ENCODE results near the gene EDN1. TPM values are rescaled to one million over a fixed set of nuclear protein-coding genes. Genes with fewer than 3 reads are reported as not detected.
"Not testable (repeated sequence)": the region's sequence is repeated elsewhere in the genome, so short reads cannot be mapped to it uniquely, and the experiment has no call there.

EDN1 gene
- total RNA-seq, 1 donor from 2014 or later, result 6.7 TPM

DNA sequence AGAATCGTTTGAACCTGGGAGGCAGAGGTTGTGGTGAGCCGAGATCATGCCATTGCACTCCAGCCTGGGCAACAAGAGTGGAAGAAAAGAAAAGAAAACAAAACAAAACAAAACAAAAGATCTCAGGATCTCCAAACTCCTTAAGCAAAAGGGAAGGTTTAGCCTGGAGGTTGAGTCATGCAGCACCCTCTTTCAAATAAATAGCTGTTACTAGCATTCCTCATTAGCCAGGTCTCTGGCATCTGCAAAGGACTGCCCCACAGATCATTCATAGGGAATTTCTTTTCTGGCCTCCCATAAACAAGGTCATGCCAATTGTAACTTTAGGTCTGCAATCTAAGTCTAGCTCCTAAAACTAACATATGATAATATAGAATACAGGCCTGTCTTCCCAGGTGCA lies 37.2 kb downstream of the EDN1 start:
- DNase-seq, result no peak

GRCh38 chr6:12327988-12328387 lies 37.8 kb downstream of the EDN1 start:
- no peak for DNase-seq

DNA sequence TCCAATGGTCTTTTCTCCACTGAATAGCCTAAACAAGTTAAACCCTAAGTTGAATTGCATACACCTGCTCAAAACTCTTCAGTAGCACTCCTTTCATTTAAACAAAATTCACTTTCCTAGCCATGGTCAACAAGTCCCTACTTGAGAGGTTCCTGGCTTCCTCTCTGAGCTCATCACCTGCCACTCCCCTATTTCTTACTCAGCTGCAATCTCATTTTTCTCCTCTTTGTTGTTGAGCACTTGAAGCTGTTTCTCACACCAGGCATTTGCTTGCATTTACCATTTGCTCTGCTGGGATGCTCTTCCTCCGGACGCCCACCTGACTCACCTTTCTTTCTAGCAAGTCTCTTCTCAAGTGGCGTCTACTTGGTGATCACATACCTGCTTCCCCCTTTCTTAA lies 38.5 kb downstream of the EDN1 start:
- peak; percentile 37 for DNase-seq

DNA sequence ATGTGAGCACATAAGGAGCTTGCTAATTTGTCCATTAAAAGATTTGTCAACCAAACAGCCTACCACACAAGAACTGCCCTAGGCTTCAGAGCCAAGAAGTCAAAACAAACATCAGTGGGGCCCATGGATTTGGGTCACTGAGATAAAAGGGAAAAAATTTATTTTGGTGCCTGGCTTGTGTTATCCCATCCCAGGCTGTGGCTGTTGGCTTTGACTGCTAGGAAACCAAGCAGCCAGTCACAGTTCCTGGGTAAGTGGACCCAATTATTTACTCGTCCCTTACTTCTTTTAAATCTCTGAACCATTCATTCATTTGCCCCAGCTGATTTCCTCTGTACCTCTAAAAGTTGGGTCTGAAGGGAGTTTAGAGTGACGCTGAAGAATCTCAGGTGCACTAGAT lies 41.3 kb downstream of the EDN1 start:
- no peak for DNase-seq

DNA sequence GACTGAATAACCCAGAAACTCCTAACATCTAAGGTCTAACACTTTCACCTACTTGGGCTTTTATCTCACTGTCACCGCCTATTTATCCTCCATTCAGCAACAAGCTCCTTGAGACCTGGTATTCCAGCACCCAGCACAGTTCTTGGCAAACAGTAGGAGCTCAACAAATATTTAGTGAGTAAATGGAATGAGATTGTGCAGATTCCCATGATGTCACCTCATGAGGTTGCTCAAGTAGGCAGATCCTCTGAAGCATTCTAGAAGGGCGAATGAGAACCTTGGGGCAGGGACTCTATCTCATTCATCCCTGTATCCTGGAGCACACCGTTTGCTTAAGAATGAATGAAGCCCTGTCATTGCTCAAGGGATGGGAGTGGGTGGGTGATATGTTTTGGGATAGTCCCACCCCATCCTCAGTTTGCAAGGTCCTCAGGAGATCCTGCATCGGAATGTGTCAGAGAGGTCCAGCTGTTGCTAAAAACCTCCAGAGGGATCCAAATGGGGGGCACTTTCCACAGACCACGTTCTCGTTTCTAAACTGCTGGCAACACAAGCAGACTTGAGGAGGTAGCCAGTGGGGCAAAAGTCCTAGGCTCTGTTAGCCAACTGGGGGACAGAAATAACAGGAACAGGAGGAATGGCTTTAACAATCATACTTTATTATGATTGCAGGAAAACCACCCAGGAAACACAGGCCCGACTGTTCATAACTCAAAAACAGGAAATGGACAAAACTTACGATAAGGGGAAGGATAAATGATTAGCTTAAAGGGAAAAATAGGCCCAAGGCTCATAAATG lies 42.0 kb downstream of the EDN1 start:
- DNase-seq, result peak; percentile 51

DNA sequence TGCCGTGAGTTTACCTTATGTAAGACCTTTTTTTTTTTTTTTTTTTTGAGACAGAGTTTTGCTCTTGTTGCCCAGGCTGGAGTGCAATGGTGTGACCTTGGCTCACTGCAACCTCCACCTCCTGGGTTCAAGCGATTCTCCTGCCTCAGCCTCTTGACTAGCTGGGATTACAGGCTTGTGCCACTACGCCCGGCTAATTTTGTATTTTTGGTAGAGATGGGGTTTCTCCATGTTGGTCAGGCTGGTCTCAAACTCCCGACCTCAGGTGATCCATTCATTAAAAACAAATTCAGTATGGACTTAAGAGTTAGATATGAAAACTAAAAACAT lies 42.6 kb downstream of the EDN1 start:
- DNase-seq, result not testable (repeated sequence)

GRCh38 chr6:12333128-12333527 lies 43.0 kb downstream of the EDN1 start:
- no peak for DNase-seq

DNA sequence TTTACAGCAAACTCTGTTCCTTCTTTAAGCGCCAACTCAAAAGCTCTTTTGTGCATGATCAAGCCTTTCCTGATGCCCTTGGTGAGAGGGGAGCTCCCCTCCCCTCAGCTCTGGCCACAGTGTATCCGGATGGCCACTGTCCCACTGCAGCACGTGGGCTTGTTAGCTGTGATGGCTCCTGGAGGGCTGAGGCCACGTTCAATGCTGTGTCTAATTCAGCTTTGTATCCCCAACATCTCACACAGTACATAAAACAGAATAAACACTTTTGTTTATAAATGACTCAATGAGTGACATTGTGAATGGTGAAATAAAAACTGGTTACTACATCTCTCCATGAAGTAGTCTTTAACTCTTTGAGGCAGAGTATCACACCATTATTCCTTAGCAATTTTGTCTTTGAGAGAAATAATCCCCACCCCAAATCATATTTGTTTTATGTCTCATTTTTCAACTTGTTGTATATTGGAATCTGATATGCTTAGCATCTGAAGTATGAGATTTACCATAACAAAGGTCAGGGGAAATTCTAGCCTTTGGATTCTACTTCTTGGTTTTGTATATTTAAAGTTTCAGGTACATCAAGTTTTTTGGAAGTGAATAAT lies 44.5 kb downstream of the EDN1 start:
- no peak for DNase-seq

DNA sequence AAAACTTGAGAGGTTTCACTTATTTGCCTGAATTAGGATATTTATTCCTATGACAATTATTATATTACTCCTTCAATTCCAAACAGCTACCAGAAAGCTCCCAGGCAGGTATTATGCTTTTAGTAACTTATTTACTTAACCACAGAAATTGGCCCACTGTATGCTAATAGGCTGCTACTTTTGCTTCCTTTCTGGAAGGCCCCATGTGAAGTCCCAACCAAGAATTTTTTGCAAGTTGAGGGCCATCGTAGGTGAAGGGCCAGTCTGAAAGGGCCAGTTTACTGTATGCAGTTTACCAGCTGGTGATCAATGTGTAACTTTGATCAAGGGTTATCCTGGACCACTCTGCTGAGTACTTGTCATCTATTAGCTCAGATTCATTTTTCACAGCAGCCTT lies 45.0 kb downstream of the EDN1 start:
- no peak for DNase-seq

DNA sequence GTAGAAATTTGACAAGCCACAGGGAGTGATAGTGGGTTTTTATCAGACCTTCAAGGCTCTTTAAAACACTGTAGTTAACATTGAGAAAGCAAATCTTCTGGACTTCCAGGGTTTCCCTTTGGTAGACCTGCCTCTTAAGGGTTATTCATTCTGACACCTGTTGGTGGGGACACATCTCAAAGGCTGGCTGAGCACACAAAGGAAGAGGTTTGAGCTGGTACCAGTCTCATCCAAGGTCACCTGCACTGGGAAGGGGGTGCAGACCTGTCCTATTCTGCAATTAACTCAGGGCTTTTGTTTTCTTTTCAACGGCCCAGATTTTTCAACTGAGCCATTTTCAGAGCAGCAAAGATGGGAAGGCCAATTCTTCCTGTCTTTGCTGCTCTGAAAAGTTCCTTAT lies 45.6 kb downstream of the EDN1 start:
- no peak for DNase-seq

- no peak for DNase-seq
Observed at GRCh38 chr6:12336121-12336971, 46.2 kb downstream of the EDN1 start.

DNA sequence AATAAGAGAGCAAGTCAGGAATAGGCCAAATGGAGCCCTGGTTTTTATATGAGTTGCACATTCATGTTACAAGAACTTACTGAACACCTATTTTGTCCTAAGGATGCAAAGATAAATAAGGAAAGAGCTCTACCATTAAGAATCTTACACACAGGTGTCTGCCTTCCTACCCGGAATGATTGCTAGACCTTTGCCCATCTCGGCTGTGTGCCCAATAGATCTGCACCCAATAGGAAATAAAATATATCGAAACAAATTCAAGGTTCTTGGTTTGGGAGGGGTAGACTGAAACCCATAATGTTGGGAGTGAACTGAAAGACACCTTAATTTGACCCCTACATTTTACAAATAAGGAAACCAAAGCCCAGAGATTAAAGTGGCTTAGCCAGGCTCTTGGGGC lies 48.9 kb downstream of the EDN1 start:
- no peak for DNase-seq

- no peak for DNase-seq
Observed at GRCh38 chr6:12339808-12340487, 49.8 kb downstream of the EDN1 start.

DNA sequence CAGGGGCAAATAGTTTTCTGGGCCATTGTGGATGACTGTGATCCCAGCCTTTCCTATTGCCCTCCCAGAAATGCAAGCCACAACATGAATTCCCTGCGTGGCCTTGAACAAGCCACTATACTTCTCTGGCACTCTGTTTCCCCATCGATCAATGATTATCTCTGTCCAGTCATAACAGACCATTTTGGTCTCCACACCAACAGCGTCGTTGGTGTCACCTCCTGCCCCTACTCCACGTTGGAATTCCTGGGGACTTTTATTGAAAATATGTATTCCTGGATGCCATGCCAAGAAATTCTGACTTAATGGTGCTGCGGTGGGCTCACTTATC lies 50.3 kb downstream of the EDN1 start:
- no peak for DNase-seq

GRCh38 chr6:12342664-12343063 lies 52.5 kb downstream of the EDN1 start:
- no peak for DNase-seq

DNA sequence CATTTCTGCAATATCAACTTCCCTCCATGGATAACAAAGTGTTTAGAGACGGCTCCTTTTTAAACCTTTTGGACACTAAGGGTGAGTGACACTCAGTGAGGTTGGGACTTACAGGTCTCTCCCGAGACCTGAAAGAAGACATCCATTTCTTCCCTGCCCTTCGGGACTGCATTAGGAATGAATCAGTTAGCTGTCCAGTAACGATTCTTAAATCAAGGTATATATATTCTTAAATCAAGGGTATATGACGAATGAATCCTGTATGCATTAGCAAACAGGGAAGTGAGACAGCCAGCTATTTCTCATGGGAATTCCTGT lies 52.9 kb downstream of the EDN1 start:
- no peak for DNase-seq

GRCh38 chr6:12343440-12344162 lies 53.4 kb downstream of the EDN1 start:
- DNase-seq, result no peak

DNA sequence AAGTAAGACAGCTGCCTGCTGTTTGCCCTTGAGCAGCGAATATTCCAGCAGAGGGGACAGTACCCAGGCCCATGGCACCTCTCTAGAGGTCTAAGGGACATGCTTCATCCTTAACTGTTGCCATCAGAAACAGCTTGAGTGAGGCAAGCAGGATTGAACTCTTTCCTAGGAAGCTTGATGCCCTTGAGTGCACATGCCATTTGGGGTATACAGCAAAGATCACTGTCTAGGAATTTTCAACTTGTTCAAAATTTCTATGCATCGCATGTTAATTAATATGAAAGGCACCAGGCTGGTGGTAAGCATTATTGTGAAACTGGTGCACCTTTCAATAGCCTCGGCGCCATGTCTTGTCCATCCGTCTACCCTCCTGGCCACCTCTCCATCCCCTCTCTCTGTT lies 54.1 kb downstream of the EDN1 start:
- DNase-seq, result no peak

DNA sequence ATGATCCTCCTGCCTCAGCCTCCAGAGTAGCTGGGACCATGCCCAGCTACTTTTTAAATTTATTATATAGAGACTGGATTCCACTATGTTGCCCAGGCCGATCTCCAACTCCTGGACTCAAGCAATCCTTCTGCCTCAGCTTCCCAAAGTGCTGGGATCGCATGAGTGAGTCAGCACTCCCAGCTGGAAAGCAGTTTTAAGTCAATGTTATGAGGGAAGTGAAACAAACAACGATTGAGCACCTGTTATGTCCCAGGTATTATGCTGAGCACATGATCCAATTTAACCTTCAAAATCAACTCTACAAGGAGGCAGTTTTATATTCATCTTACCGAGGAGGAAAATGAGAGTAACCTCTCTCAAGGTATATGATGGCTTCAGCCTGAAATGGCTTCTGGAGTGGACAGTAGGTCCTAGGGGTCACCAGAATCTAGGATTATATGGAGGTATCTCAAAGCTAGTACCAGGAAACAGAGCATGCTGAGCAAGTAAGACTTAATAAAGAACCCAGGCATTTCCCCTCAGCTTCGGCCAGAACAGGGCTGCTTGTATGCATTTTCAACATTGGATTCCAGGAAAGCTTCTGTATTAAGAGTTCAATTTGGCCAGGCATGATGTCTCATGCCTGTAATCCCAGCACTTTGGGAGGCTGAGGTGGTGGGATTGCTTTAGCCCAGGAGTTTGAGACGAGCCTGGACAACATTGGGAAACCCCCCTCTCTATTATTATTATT lies 55.0 kb downstream of the EDN1 start:
- no peak for DNase-seq

- no peak for DNase-seq
Observed at GRCh38 chr6:12345694-12346058, 55.5 kb downstream of the EDN1 start.

Measured in tongue (tissue), 2 donors.